ENCODE measurements around the gene COTL1. TPM values are rescaled to one million over a fixed set of nuclear protein-coding genes. Genes with fewer than 3 reads are reported as not detected.

Gene COTL1
- total and polyA plus RNA-seq, 9 of the 15 experiments (the other 6 are each of a cell fraction or from before 2014, with no cell fraction given) = 27.7 to 185 (median 72.5) TPM

DNA sequence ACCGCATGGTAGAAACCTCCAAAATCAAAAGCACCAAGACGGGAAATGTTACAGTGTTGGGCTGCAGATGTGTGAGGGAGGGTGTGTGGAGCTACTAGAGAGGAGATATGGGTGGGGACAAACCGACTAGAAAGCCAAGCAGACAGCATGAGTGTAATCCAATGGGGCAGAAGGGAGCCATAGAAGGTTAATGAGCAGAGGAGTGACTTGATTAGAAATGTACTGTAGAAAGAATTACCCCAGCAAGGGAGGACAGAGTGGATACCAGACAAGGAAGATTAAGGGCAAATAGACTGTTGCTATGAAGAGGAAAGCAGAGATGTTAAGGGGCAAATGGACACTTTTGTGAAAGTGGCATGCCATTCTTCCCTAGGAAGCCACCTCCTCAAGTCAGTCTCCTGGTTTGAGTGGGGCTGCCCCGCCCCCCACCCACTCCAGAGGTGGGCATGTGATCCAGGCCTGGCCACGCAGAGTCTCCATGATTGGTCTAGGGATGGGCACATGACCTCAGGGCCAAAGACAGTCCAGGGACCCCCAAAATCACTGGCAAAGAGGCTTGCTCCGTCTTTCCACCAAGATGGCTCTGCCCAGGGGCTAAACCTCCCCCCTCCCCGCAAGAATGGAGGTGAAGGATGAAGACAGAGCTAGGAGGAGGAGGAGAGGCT lies 4.3 kb downstream of the COTL1 start (continued):
- TF ChIP-seq, protein P1, sequence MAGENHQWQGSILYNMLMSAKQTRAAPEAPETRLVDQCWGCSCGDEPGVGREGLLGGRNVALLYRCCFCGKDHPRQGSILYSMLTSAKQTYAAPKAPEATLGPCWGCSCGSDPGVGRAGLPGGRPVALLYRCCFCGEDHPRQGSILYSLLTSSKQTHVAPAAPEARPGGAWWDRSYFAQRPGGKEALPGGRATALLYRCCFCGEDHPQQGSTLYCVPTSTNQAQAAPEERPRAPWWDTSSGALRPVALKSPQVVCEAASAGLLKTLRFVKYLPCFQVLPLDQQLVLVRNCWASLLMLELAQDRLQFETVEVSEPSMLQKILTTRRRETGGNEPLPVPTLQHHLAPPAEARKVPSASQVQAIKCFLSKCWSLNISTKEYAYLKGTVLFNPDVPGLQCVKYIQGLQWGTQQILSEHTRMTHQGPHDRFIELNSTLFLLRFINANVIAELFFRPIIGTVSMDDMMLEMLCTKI (IDR thresholded peaks at IDR 0.05; ENCODE audit: partially characterized antibody) = no peak
- TF ChIP-seq SMAD1 (IDR thresholded peaks at IDR 0.05; ENCODE audit: low read depth, low read length, partially characterized antibody) = no peak
- TF ChIP-seq, protein P2, sequence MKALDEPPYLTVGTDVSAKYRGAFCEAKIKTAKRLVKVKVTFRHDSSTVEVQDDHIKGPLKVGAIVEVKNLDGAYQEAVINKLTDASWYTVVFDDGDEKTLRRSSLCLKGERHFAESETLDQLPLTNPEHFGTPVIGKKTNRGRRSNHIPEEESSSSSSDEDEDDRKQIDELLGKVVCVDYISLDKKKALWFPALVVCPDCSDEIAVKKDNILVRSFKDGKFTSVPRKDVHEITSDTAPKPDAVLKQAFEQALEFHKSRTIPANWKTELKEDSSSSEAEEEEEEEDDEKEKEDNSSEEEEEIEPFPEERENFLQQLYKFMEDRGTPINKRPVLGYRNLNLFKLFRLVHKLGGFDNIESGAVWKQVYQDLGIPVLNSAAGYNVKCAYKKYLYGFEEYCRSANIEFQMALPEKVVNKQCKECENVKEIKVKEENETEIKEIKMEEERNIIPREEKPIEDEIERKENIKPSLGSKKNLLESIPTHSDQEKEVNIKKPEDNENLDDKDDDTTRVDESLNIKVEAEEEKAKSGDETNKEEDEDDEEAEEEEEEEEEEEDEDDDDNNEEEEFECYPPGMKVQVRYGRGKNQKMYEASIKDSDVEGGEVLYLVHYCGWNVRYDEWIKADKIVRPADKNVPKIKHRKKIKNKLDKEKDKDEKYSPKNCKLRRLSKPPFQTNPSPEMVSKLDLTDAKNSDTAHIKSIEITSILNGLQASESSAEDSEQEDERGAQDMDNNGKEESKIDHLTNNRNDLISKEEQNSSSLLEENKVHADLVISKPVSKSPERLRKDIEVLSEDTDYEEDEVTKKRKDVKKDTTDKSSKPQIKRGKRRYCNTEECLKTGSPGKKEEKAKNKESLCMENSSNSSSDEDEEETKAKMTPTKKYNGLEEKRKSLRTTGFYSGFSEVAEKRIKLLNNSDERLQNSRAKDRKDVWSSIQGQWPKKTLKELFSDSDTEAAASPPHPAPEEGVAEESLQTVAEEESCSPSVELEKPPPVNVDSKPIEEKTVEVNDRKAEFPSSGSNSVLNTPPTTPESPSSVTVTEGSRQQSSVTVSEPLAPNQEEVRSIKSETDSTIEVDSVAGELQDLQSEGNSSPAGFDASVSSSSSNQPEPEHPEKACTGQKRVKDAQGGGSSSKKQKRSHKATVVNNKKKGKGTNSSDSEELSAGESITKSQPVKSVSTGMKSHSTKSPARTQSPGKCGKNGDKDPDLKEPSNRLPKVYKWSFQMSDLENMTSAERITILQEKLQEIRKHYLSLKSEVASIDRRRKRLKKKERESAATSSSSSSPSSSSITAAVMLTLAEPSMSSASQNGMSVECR (CRISPR knock-in tag; IDR thresholded peaks at IDR 0.05) = no peak
- TF ChIP-seq ILK (tag; IDR thresholded peaks at IDR 0.05; ENCODE audit: borderline replicate concordance, low read depth) = no peak
- no peak for TF ChIP-seq NONO (IDR thresholded peaks at IDR 0.05; ENCODE audit: low read depth in 2 of 2, low read length in 1 of 2)
- no peak for TF ChIP-seq ZNF354B (CRISPR knock-in tag; IDR thresholded peaks at IDR 0.05)

Data from K562 (cell line).